PC-3 (cell line): ENCODE results near the gene TNFRSF9.

Experiments used
- CTCF ChIP-seq: fragments of 300-600 bp; sonication (generic); conservative IDR thresholded peaks from 2 replicates; pipeline ENCODE4 v1.5.1; 2017; ENCODE audit warnings: antibody characterized with exemption, low read depth, mild to moderate bottlenecking, low read length
- EZH2 ChIP-seq: fragments of 300-600 bp; sonication (generic); IDR thresholded peaks from one replicate; pipeline ENCODE4 v1.6.1; 2017; ENCODE audit warnings: antibody characterized with exemption, mild to moderate bottlenecking, low read length; ENCODE audit not compliant: unreplicated experiment

- TF ChIP-seq CTCF (no peak), EZH2 (no peak)
Measured at GRCh38 chr1:7890853-7891252, 49.8 kb downstream of the TNFRSF9 start.
